CD8-positive, alpha-beta memory T cell (primary cell): Measurements from ENCODE around the gene MCM10. TPM values are rescaled to one million over a fixed set of nuclear protein-coding genes. Genes with fewer than 3 reads are reported as not detected.
A peak's percentile ranks its signal among the peaks of the same experiment; 100 is the strongest.
"Not testable (repeated sequence)": the region's sequence is repeated elsewhere in the genome, so short reads cannot be mapped to it uniquely, and the experiment has no call there.

Experiments
- CTCF ChIA-PET: fragments of 350-600 bp; sonication (Branson Sonifier 250); formaldehyde crosslinking; loops from one replicate; lab custom pipeline; 2021; ENCODE audit warnings: antibody characterized with exemption; lab: Charles Lee
- POLR2A ChIA-PET: fragments of 350-600 bp; sonication (Branson Sonifier 250); formaldehyde crosslinking; loops from one replicate; lab custom pipeline; 2021; ENCODE audit warnings: antibody characterized with exemption; lab: Charles Lee
- DNase-seq, 5 donors: peaks; one replicate each; pipeline versions ENCODE4 v3.0.0 to v3.0.0-alpha.2; 2020 to 2022; ENCODE audit warnings: mixed read lengths in 1 of 5
- H3K27ac ChIP-seq: one replicate; pipeline ENCODE4 v1.7.0; 2013; ENCODE audit warnings: low read depth, mild to moderate bottlenecking, low read length, moderate library complexity
- H3K27me3 ChIP-seq: 2 replicates; pipeline ENCODE4 v1.7.0; 2013; ENCODE audit warnings: low read length, mild to moderate bottlenecking; ENCODE audit not compliant: insufficient read depth, poor library complexity, severe bottlenecking
- H3K36me3 ChIP-seq: 2 replicates; pipeline ENCODE4 v1.7.0; 2013; ENCODE audit warnings: mild to moderate bottlenecking, low read length, moderate library complexity; ENCODE audit not compliant: insufficient read depth
- H3K4me1 ChIP-seq: 2 replicates; pipeline ENCODE4 v1.7.0; 2013; ENCODE audit warnings: mild to moderate bottlenecking, low read length, moderate library complexity; ENCODE audit not compliant: insufficient read depth
- H3K4me3 ChIP-seq: 2 replicates; pipeline ENCODE4 v1.7.0; 2013; ENCODE audit warnings: mild to moderate bottlenecking, low read length
- H3K9me3 ChIP-seq: 2 replicates; pipeline ENCODE4 v1.7.0; 2013; ENCODE audit warnings: mild to moderate bottlenecking, low read length
- H3K27ac Mint-ChIP-seq, 8 donors: one replicate each; pipeline ENCODE4 v1.8.0; 2020 to 2021; ENCODE audit warnings: mixed read lengths in 8 of 8, mild to moderate bottlenecking in 6 of 8, inconsistent platforms in 3 of 8, moderate library complexity in 3 of 8
- H3K27me3 Mint-ChIP-seq, 2 donors: one replicate each; pipeline ENCODE4 v1.8.0; 2020 to 2021; ENCODE audit warnings: mixed read lengths in 2 of 2, mild to moderate bottlenecking in 1 of 2, moderate library complexity in 1 of 2
- H3K36me3 Mint-ChIP-seq, 3 donors: one replicate each; pipeline ENCODE4 v1.8.0; 2020 to 2021; ENCODE audit warnings: mixed read lengths in 3 of 3, inconsistent platforms in 1 of 3, mild to moderate bottlenecking in 1 of 3
- H3K4me1 Mint-ChIP-seq, 3 donors: one replicate each; pipeline ENCODE4 v1.8.0; 2020 to 2021; ENCODE audit warnings: mixed read lengths in 3 of 3, inconsistent platforms in 1 of 3, mild to moderate bottlenecking in 1 of 3
- H3K4me3 Mint-ChIP-seq, 7 donors: one replicate each; pipeline ENCODE4 v1.8.0; 2020 to 2021; ENCODE audit warnings: mixed read lengths in 7 of 7, mild to moderate bottlenecking in 6 of 7, moderate library complexity in 4 of 7, inconsistent platforms in 2 of 7
- H3K9me3 Mint-ChIP-seq, 5 donors: one replicate each; pipeline ENCODE4 v1.8.0; 2020 to 2022; ENCODE audit warnings: mixed read lengths in 5 of 5, mild to moderate bottlenecking in 3 of 5, moderate library complexity in 2 of 5, inconsistent platforms in 1 of 5
- polyA plus RNA-seq: library from polyadenylated mRNA; unstranded; fragments of 300-500 nt; fragmentation: Illumina TruSeq; gene quantifications from one replicate; pipeline ENCODE4 v1.2.3, GENCODE V29; 2021
- total RNA-seq, 2 experiments: library from RNA; stranded (reverse); gene quantifications; one replicate each; pipeline ENCODE4 v1.2.3, GENCODE V29; 2021

The MCM10 gene
- total and polyA plus RNA-seq, 3 experiments from 2014 or later, result 71.3 to 73.1 TPM; not detected in 1

- no peaks in the 10 kb centered on the region for H3K4me1 Mint-ChIP-seq
- H3K4me3 ChIP-seq, result no peak overlapping the region
- H3K27ac ChIP-seq, result no peak overlapping the region
- no peaks in the 10 kb centered on the region for H3K4me1 ChIP-seq
- H3K27me3 ChIP-seq, result no peaks in the 10 kb centered on the region
- peaks cover 8 to 31% (median 20%) of the 10 kb centered on the region in 5 donors for H3K9me3 Mint-ChIP-seq
- no peak for DNase-seq
- no peak overlapping the region for H3K27ac Mint-ChIP-seq
- H3K36me3 ChIP-seq, result no peaks in the 10 kb centered on the region
- CTCF ChIA-PET, result no interaction called here
- no peaks in the 10 kb centered on the region for H3K9me3 ChIP-seq
- H3K36me3 Mint-ChIP-seq, result peaks cover 22 to 46% (median 25%) of the 10 kb centered on the region in 3 donors
- no peaks in the 10 kb centered on the region for H3K27me3 Mint-ChIP-seq
- POLR2A ChIA-PET, result no interaction called here
- H3K4me3 Mint-ChIP-seq, result no peak overlapping the region
These were observed 14.2 kb upstream of the MCM10 start for GRCh38 chr10:13147161-13147560.

DNA sequence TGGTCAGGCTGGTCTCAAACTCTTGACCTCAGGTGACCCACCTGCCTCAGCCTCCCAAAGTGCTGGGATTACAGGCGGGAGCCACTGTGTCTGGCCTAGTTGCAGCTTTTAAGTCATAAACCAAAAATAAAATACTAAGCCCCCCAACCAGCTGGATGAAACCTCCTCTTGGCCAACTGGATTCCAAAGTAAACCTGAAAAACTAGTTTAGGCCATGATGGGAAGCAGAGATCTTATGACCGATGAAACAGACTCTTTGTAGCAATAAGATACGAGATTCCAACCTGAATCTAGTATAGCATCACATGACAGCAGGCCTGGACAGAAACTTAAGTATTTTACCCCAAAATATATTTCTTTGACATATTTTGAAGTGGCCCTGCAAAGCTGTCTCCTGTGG lies 9.1 kb upstream of the MCM10 start:
- Mint-ChIP-seq H3K4me3 (no peak overlapping the region), H3K4me1 (peaks cover 0 to 2% (median 0%) of the 10 kb centered on the region in 3 donors), H3K36me3 (peaks cover 0 to 15% (median 4%) of the 10 kb centered on the region in 3 donors), H3K27ac (no peak overlapping the region), H3K9me3 (peaks cover 0 to 11% (median 0%) of the 10 kb centered on the region in 5 donors), H3K27me3 (peaks cover 0 to 4% of the 10 kb centered on the region in 2 donors)
- Histone ChIP-seq H3K36me3 (no peaks in the 10 kb centered on the region), H3K4me1 (no peaks in the 10 kb centered on the region), H3K4me3 (no peak overlapping the region), H3K27ac (no peak overlapping the region), H3K27me3 (no peaks in the 10 kb centered on the region), H3K9me3 (no peaks in the 10 kb centered on the region)
- POLR2A ChIA-PET, result no interaction called here
- no peak for DNase-seq
- CTCF ChIA-PET, result interaction anchor here (1.4 kb wide), 1 partner anchor 9 kb away, joined by 3 read pairs; the partner anchor contains the start of gene MCM10

DNA sequence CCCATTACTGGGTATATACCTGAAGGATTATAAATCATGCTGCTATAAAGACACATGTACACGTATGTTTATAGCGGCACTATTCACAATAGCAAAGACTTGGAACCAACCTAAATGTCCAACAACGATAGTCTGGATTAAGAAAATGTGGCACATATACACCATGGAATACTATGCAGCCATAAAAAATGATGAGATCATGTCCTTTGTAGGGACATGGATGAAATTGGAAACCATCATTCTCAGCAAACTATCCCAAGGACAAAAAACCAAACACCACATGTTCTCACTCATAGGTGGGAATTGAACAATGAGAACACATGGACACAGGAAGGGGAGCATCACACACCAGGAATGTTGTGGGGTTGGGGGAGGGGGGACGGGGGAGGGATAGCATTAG lies 5.5 kb upstream of the MCM10 start:
- H3K36me3 ChIP-seq, H3K4me3 Mint-ChIP-seq, H3K27me3 ChIP-seq, H3K4me3 ChIP-seq, H3K4me1 Mint-ChIP-seq, H3K9me3 Mint-ChIP-seq, H3K36me3 Mint-ChIP-seq, H3K27ac ChIP-seq, CTCF ChIA-PET, DNase-seq, H3K27ac Mint-ChIP-seq, H3K27me3 Mint-ChIP-seq, H3K4me1 ChIP-seq, H3K9me3 ChIP-seq, POLR2A ChIA-PET: not testable (repeated sequence)

- no peaks in the 10 kb centered on the region for H3K9me3 ChIP-seq
- no peaks in the 10 kb centered on the region for H3K36me3 ChIP-seq
- Mint-ChIP-seq H3K27ac (peak overlapping the region in 5 of 8 donors; percentile 26 to 82 (median 68)), H3K27me3 (peaks cover 1 to 6% of the 10 kb centered on the region in 2 donors), H3K36me3 (peaks cover 1 to 4% (median 2%) of the 10 kb centered on the region in 3 donors), H3K4me3 (peak overlapping the region in 6 of 7 donors; percentile 38 to 80 (median 72)), H3K4me1 (peaks cover 14 to 24% (median 20%) of the 10 kb centered on the region in 3 donors), H3K9me3 (no peaks in the 10 kb centered on the region)
- CTCF ChIA-PET, result interaction anchor here (0.8 to 4.7 kb wide), 2 partner anchors 26 to 145 kb away, joined by 3 to 34 read pairs; no protein-coding TSS in a partner anchor
- peaks cover 13% of the 10 kb centered on the region for H3K4me1 ChIP-seq
- no peak overlapping the region for H3K27ac ChIP-seq
- DNase-seq, result peak in 4 of 5 donors; percentile 5 to 18 (median 12)
- H3K4me3 ChIP-seq, result no peak overlapping the region
- POLR2A ChIA-PET, result no interaction called here
- H3K27me3 ChIP-seq, result no peaks in the 10 kb centered on the region
These were observed 3.0 kb upstream of the MCM10 start for GRCh38 chr10:13158401-13158800.

GRCh38 chr10:13161857-13162271 lies 506 bp downstream of the MCM10 start:
- Mint-ChIP-seq H3K27ac (peak overlapping the region in 6 of 8 donors; percentile 45 to 67 (median 56)), H3K4me3 (peak overlapping the region; percentile 49 to 92 (median 88)), H3K27me3 (peaks cover 1 to 4% of the 10 kb centered on the region in 2 donors), H3K9me3 (no peaks in the 10 kb centered on the region), H3K4me1 (peaks cover 14 to 24% (median 20%) of the 10 kb centered on the region in 3 donors), H3K36me3 (peaks cover 0 to 1% (median 0%) of the 10 kb centered on the region in 3 donors)
- Histone ChIP-seq H3K4me1 (peaks cover 13% of the 10 kb centered on the region), H3K27me3 (no peaks in the 10 kb centered on the region), H3K27ac (peak overlapping the region; percentile 33), H3K36me3 (no peaks in the 10 kb centered on the region), H3K9me3 (no peaks in the 10 kb centered on the region), H3K4me3 (peak overlapping the region; percentile 55)
- POLR2A ChIA-PET, result interaction anchor here (3.0 kb wide), 1 partner anchor 140 kb away, joined by 19 read pairs; no protein-coding TSS in a partner anchor
- DNase-seq, result no peak
- CTCF ChIA-PET, result interaction anchor here (0.6 to 4.7 kb wide), 12 partner anchors 10 to 279 kb away, joined by 3 to 34 read pairs (median 3); partner anchors contain the start of gene OPTN

GRCh38 chr10:13163859-13164258 lies 2.5 kb downstream of the MCM10 start:
- H3K4me1 ChIP-seq, result peaks cover 13% of the 10 kb centered on the region
- no peaks in the 10 kb centered on the region for H3K36me3 ChIP-seq
- no peak overlapping the region for H3K4me3 ChIP-seq
- Mint-ChIP-seq H3K36me3 (peaks cover 0 to 1% (median 0%) of the 10 kb centered on the region in 3 donors), H3K27me3 (peaks cover 0 to 2% of the 10 kb centered on the region in 2 donors), H3K27ac (no peak overlapping the region), H3K4me1 (peaks cover 14 to 20% (median 20%) of the 10 kb centered on the region in 3 donors), H3K9me3 (no peaks in the 10 kb centered on the region), H3K4me3 (peak overlapping the region in 1 of 7 donors; percentile 60)
- no peak for DNase-seq
- no peak overlapping the region for H3K27ac ChIP-seq
- no peaks in the 10 kb centered on the region for H3K9me3 ChIP-seq
- CTCF ChIA-PET, result interaction anchor here (1.4 kb wide), 1 partner anchor 138 kb away, joined by 3 read pairs; no protein-coding TSS in a partner anchor
- POLR2A ChIA-PET, result no interaction called here
- no peaks in the 10 kb centered on the region for H3K27me3 ChIP-seq

DNA sequence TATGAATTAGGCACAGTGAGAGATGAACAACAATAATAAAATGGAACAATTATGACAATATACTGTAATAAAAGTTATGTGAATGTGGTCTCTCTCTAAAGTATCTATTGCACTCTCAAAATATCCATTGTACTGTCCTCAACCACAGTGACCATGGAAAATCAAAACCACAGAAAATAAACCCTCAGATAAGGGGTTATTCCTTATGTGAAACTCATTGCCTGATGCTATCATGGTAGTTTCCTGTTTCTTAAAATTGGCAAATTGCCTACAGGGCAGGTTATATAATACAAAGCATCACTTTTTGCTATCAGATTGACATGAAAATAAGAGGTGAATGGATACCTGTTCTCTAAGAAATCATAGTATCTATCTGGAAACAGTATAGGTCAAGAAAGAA lies 3.8 kb downstream of the MCM10 start:
- Mint-ChIP-seq H3K4me3 (no peak overlapping the region), H3K9me3 (no peaks in the 10 kb centered on the region), H3K27me3 (peaks cover 0 to 1% of the 10 kb centered on the region in 2 donors), H3K4me1 (peaks cover 14 to 20% (median 20%) of the 10 kb centered on the region in 3 donors), H3K27ac (peak overlapping the region in 1 of 8 donors; percentile 85), H3K36me3 (peaks cover 0 to 1% (median 0%) of the 10 kb centered on the region in 3 donors)
- ChIA-PET CTCF (no interaction called here), POLR2A (no interaction called here)
- no peaks in the 10 kb centered on the region for H3K36me3 ChIP-seq
- H3K4me1 ChIP-seq, result peaks cover 13% of the 10 kb centered on the region
- DNase-seq, result no peak
- no peak overlapping the region for H3K27ac ChIP-seq
- H3K27me3 ChIP-seq, result no peaks in the 10 kb centered on the region
- no peak overlapping the region for H3K4me3 ChIP-seq
- no peaks in the 10 kb centered on the region for H3K9me3 ChIP-seq

- no peak overlapping the region for H3K4me3 ChIP-seq
- no peak overlapping the region for H3K27ac ChIP-seq
- no peak overlapping the region for H3K27ac Mint-ChIP-seq
- no peaks in the 10 kb centered on the region for H3K4me1 ChIP-seq
- H3K9me3 Mint-ChIP-seq, result no peaks in the 10 kb centered on the region
- no peaks in the 10 kb centered on the region for H3K4me1 Mint-ChIP-seq
- no peaks in the 10 kb centered on the region for H3K27me3 ChIP-seq
- no peaks in the 10 kb centered on the region for H3K36me3 ChIP-seq
- no peak for DNase-seq
- ChIA-PET POLR2A (no interaction called here), CTCF (no interaction called here)
- no peaks in the 10 kb centered on the region for H3K36me3 Mint-ChIP-seq
- H3K9me3 ChIP-seq, result no peaks in the 10 kb centered on the region
- H3K27me3 Mint-ChIP-seq, result peaks cover 0 to 1% of the 10 kb centered on the region in 2 donors
- H3K4me3 Mint-ChIP-seq, result no peak overlapping the region
These were observed 6.2 kb downstream of the MCM10 start for GRCh38 chr10:13167568-13167967.
